HG03469 (cell line): ENCODE data around the gene RIN2.
"Not testable (repeated sequence)": the region's sequence is repeated elsewhere in the genome, so short reads cannot be mapped to it uniquely, and the experiment has no call there.

Experiments
- ATAC-seq: cut with Tn5 transposase; IDR thresholded peaks from one replicate; pipeline ENCODE4 v1.9.1; 2021; ENCODE audit warnings: mild to moderate bottlenecking, moderate library complexity, moderate number of reproducible peaks; ENCODE audit not compliant: unreplicated experiment

RIN2 gene

GRCh38 chr20:19738951-19739350 is 19.1 kb upstream of the RIN2 start:
- ATAC-seq, result no peak

DNA sequence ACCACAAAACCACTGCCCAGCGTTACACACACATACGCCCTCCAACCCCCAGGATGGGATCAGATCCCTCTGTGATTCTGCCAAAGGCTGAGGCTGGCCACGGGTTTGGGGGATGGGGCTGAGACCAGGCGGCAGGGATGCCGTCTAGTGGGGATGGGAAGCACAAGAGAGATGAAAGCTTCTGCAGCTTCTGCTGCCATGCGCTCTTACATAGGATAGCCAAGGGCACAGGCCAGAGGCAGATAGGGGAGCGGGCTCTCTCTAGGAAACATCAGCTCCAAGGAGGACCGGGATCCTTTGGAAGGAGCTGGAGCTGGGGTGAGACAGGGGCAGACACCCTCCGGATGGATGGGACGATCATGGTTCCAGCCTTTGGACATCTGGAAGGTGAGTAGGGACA is 18.7 kb upstream of the RIN2 start:
- ATAC-seq, result no peak

- no peak for ATAC-seq
These were observed 17.5 kb upstream of the RIN2 start for GRCh38 chr20:19740512-19740911.

GRCh38 chr20:19741924-19742323 is 16.1 kb upstream of the RIN2 start:
- no peak for ATAC-seq

GRCh38 chr20:19742974-19743639 is 15.0 kb upstream of the RIN2 start:
- ATAC-seq, result no peak

- ATAC-seq, result no peak
These were observed 14.4 kb upstream of the RIN2 start for GRCh38 chr20:19743640-19743995.

DNA sequence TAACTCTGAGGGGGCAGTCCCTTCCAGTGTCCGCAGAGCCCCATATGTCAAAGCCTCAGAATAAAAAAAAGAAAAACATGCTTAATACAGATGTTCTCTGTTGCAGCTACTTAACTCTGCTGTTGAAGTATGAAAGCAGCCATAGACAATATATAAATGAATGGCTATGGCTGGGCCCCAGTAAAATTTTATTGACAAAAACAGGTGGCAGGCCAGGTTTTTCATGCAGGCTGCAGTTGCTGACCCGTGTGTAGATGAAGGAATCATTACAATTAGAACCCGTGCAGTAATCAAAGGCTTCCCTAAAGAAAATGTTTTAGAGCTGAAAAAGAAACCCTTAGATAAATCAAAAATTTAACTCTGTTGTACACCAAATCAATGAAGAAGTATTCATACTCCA is 13.0 kb upstream of the RIN2 start:
- no peak for ATAC-seq

GRCh38 chr20:19745584-19745983 is 12.5 kb upstream of the RIN2 start:
- ATAC-seq, result no peak

DNA sequence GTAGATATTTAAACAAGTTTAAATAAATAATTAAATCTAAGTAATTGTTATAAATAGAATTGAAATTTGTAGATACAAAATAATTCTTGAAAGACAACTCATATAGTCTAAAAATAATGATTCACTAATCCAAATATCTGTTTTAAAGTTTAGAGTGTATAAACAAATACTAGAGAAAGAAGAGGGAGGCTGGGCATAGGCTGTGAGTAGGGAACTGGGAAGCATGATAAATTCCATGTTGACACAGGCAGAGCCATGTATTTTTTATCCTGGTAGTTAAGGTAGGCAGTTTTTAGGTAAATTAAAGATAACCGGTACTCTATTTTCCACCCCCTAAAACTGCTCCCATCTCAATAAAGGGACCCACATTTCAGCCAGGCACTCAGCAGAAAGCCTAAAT is 11.7 kb upstream of the RIN2 start:
- no peak for ATAC-seq

DNA sequence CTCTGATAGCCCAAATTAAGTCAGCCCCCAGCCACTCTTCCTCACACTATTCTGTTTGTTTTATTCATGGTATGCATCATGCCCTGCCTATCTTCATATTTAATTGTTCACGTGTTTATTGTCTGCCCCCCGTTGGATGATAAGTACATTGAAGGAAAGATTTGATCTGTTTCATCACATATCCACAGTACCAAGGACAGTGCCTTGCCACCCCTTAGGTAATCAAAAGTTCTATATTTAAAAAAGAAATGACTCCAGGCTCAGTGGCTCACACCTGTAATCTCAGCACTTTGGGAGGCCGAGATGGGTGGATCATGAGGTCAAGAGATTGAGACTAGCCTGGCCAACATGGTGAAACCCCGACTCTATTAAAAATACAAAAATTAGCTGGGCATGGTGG is 10.2 kb upstream of the RIN2 start:
- ATAC-seq, result no peak

DNA sequence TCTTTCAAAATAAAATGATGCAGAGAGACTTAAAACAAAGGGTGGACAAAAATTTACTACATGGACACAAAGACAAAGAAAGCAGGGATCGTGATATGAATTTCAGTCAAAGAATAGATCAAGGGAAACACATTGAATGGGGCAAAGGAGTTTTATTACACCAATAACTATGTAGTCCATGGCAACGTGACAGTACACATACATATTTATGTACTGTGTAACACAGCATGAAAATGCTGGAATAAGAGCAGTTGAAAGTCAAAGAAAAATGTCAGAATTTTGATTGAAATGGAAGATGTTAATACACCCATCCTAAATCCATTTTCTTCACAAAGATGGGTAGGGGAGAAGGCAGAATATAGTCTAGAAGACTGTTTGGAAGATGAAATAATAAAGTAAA is 9.4 kb upstream of the RIN2 start:
- no peak for ATAC-seq

DNA sequence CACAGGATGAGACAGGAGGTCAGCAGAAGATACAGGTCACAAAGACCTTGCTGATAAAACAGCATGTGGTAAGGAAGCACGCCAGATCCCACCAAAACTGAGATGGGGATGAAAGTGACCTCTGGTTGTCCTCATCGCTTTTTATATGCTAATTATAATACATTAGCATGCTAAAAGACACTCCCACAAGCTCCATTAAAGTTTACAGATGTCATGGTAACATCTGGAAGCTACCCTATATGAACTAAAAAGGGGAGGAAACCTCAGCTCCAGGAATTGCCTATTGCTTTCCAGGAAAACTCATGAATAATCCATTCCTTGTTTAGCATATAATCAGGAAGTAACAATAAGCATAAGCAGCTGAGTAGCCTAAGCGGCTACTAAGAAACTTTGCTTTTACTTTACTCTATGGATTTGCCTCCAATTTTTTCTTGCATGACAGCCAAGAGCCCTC is 8.4 kb upstream of the RIN2 start:
- no peak for ATAC-seq

DNA sequence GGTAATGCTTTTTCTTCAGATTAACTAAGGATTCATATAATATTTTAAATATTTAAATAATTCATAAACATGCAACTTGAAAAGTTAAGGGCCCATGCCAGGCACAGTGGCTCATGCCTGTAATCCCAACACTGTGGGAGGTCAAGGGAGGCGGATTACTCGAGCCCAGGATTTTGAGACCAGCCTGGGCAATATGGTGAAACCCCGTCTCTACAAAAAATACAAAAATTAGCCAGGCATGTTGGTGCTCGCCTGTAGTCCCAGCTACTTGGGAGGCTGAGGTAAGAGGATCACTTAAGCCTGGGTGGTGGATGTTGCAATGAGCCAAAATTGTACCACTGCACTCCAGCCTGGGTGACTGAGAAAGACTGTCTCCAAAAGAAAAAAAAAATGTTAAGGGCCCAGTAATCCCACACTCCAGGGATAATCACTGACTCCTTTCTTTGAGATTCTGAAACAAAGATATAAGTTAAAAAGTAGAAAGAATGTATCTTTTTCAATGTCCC is 7.9 kb upstream of the RIN2 start:
- no peak for ATAC-seq

DNA sequence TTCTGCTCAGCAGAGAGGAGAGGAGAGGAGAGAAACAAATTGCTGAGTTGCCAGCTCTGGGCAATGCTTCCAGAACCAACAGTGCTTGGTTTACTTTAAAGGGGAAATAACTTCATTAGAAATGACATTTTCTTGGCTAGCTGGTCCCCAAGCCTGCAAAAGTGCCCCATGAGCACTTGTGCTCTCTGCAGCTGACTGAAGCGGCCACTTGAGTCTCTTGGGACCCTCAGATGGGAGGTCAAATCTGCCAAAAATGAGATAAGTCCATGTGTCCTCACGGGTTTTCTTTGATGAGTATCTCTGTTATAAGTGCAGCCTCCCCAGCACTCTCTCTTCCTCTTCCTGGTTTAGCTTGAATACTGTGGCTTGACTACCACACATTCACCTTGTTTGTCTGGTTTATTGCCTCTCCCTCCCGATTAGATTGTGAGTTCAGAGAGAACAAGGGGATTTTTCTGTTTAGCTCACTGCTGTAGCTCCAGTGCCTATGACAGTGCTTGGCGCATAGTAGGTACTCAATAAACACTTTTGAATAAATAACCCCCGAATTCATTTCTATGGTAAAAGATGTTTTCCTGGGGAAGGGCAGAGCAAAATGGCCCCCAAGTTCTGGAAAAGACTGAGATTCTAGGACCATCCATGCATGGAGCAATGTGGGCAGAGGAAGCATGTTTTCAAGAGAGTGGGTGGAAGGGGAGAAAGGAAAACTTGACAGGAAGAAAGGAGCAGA is 7.0 kb upstream of the RIN2 start:
- no peak for ATAC-seq

DNA sequence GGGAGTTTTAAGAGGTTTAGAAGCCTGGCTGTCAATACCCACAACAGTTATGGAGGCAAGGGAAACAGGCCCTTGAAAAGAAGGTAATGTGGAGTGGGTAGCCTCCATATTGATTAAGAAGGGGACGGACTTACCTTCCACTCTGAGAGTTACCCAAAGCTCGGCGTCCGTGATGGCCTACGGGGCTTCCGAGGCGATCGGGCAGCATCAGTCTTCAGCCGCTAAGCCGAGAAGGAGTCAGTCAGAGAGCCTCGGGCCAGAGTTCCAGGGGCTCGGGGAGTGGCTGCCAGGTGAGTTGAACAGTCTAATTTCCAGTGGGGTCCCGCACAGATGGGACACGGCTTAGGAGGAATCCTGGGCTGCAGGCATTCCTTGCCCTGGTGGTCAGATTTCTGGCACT is 3.9 kb upstream of the RIN2 start:
- ATAC-seq, result not testable (repeated sequence)

DNA sequence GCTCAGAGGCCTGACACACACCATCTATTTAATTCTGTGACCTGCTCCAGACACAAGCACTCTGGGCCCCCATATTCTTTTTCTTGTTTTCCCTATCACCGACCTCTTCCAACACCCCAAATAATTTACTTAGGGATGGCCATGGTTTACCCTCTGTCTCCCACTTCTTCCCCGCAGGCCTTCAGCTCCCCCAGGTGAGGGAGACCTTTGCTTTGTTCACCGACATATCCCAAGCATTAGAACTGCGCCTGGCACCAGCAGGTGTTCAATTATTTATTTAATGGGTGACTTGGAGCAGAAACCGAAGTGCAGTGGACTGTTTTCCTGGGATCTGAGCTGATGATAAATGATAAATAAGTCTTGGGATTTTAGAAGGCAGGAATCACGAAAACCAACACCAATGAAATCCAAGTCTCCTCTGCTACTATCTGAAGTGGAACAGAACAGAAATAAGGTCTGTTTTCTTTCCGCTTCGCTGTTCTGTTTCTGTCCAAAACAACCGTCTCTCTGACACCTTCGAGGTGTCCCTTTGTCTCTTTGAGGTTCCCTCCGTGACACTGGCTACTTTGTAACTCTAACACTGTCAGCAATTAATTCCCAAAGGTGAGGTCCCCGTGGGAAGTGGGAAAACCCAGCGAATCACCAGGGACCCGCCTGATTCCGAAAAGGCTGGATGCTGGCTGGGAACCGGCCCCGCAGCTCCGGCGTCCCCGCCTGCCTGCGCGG is 1.1 kb upstream of the RIN2 start:
- ATAC-seq, result no peak

DNA sequence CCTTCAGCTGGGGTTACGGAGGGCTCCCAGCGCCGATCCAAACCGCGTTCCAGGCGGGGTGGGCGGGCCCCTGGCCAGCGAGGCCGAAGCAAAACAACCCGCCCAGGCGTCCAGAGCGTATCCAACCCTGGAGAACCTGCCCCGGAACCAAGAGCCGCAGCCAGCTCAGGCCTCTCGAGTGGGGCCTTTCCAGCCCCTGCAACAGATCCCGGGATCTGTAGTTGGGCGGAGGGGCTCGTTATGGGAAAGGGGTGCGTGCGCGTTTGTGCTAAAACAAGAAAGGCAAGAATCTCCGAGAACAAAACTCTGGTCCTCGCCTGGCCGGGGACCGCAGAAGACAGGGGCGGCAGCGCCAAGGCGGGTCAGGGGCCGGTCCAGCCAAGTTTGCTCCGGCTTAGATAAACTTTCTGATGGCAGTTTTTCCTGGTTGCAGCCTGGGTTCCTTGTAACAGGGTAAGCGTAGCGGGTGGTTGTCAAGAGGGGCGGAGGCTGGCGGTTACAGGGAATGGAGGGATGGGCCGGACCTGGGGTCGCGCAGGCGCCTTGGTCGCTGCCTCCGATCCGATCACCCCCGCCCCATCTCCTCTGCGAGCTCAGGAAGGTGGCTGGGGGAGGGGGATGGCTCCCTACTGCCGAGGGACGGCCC is 448 bp upstream of the RIN2 start:
- no peak for ATAC-seq

DNA sequence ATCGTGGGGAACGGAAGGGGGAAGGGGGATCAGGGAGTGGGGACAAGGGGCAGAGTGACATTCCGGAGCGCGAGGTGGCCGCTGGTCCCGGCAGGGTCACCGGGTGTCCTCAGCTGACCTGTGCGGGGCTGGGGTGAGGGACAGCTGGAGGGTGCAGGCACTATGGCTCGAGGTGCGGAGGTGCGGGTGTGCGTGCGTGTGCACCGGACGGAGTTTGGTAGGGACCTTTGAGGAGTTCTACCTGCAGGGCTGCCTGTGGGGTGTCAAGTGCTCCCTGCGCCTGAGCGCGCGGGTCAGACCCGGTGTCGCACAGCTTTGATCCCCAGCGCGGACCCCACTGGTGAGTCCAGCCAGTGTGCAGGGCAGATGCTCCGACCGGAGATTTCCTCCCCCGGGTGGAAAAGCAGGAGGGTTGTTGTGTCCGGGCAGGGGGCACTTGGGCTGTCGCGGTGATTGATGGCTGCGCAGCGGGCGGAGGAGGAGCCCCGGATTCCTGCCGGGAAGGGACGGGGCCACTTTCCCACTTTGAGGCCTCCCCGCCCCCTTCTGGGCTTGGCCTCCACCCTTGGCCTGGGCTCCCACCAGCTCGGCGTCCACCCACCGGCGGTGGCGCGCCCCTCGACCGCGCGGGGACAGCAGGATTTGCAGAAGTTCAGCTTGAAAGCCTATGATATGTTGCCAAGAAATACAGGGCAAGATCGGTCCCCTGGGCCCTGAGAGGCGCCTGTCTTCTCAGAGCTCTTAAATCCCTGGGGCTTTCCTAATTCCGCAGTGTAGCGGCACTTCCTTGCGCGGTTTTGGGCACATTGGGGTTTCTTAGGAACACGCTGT is 658 bp downstream of the RIN2 start:
- ATAC-seq, result no peak

DNA sequence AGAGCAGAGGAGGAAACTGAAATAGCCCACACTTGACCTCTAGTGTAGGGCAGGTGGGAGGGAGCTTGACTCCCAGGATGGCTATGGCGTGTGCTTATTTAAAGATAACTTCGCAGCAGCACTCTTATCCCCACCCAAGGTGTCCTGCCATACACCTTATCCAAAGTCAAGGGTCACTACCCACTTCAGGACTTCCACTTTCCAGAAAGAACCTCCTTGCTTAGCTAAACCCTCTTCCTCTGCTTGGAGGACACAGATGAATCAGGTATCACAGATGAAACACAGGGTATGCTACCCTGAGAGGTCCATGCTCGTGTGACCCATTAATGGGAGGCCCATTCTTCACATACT is 2.3 kb downstream of the RIN2 start:
- no peak for ATAC-seq

GRCh38 chr20:19761326-19761725 is 3.3 kb downstream of the RIN2 start:
- no peak for ATAC-seq

DNA sequence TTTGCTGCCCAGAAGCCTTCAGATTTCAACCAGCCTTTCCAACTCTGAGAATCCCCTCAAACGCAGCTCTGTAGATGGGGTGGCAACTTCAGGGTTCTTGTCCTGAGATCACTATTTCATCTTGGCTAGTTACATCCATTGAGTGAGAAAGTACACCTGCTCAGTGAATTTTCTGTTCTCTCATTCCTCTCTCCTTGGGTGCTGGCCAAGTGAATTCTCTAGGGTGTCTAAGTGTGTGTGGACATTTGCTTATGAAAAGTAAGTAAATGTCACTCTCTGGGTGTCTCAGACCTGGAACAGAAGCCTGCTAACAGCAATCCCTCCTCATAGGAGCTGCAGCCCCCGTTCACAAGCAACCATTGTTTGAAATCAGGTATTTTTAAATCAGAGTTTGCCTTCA is 3.8 kb downstream of the RIN2 start:
- ATAC-seq, result no peak
